ENCODE measurements around the gene LYSMD3.
"Not testable (repeated sequence)": the region's sequence is repeated elsewhere in the genome, so short reads cannot be mapped to it uniquely, and the experiment has no call there.

Gene LYSMD3

DNA sequence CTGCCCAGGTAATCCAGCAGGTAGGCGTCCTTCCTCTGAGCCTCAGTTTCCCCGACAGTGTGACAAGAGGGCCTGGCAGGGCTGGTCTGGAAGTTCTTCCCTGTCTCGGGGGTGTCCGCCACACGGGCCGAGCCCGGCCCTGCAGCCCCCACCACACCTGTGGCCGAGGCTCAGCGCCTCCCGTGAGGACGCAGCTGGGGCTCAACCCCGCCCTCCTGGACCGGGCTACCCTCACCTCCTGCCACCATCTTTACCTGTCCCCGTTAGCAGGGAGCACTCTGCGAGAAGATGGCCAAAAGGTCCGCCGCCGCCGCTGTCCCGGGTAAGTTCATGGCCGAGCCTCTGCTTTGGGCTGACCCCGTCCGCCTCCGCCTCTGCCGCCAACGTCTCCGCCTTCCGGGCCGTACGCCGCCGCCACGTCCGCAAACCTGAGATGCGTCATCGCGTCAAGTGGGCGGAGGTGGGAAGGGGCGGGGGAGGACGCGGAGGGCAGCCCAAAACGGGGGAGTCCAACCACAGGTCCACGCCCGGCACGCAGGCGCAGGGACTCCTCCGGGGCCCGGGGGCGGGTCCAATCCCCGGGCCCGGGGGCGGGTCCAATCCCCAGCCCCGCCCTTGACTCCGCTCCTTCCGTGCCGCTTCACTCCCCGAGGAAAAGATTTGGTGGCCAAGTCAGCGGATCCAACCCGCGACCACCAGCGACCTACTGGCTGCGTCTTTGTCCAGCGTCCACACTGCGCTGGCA lies at the start of gene LYSMD3:
Gene LYSMD3 (minus strand): TSS at position 391 of the 745 bp plus-strand sequence. CDS start 4,295 bp downstream, outside the sequence.
- in situ Hi-C loops (cut with MboI; ENCODE audit: low sequenced_read_pairs) = no loop called here

DNA sequence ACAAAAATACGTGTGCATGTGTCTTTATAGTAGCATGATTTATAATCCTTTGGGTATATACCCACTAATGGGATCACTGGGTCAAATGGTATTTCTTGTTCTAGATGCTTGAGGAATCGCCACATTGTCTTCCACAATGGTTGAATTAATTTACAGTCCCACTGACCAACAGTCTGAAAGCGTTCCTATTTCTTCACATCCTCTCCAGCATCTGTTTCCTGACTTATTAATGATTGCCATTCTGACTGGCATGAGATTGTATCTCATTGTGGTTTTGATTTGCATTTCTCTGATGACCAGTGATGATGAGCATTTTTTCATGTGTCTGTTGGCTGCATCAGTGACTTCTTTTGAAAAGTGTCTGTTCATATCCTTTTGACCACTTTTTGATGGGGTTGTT lies 47.2 kb upstream of the LYSMD3 start:
- in situ Hi-C loops (cut with MboI; ENCODE audit: low sequenced_read_pairs) = not testable (repeated sequence)

DNA sequence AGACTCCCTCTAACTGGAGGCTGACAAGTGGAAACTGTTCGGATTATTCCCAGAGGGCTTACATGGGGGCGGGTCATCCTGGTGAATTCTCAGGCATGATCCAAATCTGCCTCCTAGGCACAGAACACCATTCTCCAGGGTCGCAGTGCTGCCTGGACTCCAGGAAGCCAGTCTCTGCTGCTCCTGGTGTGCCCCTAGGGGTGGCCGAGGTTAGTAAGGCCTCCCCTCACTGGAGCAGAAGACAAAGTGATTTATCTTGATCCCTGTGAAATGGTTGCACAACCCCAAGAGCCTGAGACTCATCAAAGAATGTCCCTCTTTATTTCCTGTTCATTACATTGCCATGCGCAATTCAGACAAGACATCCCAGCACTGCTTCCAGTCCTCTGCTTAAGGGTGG lies 46.3 kb upstream of the LYSMD3 start:
- in situ Hi-C loops (cut with MboI; ENCODE audit: low sequenced_read_pairs) = no loop called here

DNA sequence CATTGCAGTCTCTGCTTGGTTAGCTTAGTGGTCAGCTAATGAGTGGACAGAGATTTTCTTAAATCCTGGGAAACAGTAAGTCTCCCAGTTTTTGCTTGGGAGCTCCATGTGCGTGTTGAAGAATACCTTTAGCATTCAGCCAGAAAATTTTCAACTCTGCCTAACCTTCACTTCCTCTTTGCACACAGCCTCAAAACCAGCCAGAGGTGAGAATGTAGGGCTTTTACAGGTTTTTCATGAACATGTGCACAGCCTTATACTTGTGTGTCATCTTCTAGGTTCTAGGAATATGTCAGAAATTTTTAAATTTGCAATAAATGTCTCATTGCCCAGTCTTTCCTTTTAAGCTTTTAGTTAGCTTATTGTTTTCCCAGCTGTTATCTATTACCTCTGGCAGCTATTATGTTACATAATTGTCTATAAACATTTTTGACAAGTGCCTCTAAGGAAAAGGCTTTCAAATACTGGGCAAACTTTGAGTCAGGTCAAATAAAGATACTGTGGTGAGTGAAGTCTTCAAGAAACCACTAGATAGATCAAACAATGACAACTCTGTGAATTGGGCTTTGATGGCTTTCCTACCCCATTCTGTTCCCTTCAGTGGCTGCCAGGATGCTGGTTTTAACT lies 41.9 kb upstream of the LYSMD3 start:
- in situ Hi-C loops (cut with MboI; ENCODE audit: low sequenced_read_pairs) = no loop called here

DNA sequence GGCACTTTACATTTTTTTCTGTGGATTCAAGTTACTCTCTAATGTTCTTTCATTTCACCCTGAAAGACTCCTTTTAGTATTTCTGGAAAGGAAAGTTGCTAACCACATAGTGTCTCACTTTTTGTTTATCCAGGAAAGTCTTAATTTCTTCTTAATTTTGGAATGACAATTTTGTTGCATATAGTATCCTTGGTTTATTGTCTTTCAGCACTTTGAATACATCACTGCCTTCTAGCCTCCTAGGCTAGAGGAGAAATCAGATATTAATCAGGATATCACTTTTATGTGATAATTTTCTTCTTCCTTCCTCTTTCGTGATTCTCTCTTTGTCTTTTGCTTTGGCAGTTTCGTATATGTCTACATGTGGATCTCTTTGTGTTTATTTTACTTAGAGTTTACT lies 40.6 kb upstream of the LYSMD3 start:
- in situ Hi-C loops (cut with MboI; ENCODE audit: low sequenced_read_pairs) = no loop called here

DNA sequence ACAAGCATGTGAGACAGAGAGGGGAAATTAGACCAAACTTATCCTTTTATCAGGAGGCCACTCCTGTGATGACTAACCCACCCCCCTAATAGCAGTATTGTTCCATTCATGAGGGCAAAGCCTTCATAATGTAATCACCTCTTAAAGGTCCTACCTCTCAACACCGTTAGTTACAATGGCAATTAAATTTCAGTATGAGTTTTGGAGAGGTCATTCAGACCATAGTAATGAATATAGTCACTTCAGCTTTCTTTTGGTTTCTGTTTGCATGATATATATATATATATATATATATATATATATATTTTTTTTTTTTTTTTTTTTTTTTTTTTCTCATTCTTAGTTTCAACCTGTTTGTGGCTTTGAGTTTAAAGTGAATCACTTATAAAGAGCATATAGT lies 39.7 kb upstream of the LYSMD3 start:
- in situ Hi-C loops (cut with MboI; ENCODE audit: low sequenced_read_pairs) = no loop called here

DNA sequence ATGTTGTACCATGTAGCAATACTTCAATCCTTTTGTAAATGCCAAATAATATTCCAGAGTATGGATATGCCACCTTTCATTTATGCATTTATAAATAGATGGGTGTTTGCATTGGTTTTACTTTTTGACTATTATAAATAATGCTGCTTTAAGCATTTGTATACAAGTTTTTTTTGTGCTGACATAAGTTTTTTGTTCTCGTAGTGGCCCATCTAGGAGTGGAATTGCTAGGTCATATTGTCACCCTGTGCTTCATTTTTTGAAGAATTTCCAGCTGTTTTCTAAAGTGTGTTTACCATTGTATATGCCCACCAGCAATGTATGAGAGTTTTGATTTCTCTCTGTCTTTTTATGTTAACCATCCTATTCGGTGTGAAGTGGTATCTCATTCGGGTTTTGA lies 36.1 kb upstream of the LYSMD3 start:
- in situ Hi-C loops (cut with MboI; ENCODE audit: low sequenced_read_pairs) = no loop called here

DNA sequence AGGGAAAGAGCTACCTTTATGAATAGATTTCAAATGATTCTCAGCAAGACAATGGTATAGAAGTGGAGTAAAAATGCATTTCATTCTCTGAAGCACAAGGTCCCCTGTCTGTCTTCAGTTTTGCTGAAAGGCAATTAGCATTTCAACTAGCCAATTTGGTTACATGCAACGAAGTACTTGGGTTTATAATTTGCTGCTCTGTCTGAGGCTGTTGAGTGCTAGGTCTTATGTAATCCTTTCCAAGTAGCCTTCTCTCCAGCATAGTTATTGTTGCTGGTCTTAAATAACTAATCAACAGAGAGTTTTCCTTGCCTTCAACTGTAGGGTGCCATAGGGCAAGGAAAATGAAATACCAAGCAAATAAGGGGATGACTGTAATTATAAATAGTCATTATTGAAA lies 33.7 kb upstream of the LYSMD3 start:
- in situ Hi-C loops (cut with MboI; ENCODE audit: low sequenced_read_pairs) = no loop called here

DNA sequence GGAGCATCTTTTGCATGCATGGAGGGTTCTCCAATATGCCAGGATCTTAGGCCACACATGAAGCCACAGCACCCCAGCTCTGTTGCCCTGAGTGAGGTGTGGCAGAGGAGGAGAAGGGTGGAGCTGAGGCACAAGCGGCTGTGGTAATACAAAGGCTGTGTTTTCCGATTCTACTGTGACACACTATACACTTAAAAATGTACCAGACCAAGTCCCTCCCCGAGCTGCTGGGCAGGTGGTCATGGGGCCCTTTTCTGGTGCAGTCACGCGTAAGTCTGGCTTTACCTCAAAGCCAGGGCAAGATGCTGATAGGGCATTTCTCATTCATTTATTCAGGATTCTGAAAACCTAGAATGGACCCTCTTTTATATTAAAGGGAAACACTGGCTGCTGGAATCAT lies 33.0 kb upstream of the LYSMD3 start:
- in situ Hi-C loops (cut with MboI; ENCODE audit: low sequenced_read_pairs) = no loop called here

DNA sequence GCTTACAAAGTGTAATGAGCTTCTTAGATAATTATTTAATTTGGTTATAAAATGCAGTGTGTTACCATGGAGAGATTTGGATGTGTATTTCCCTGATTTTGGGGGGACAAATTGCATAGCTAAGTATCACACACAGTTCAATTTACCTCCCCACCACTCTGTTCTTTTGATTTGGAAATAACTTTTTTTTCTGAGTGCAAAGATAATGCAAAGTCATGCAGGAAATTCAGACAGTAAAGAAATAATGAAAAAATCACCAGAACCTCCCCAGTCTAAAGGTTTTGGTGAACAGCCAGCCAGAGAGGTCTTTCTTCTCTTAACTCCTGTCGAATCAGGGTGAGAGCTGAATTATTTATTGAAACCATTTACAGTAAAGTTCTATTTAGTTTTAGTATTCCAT lies 32.4 kb upstream of the LYSMD3 start:
- in situ Hi-C loops (cut with MboI; ENCODE audit: low sequenced_read_pairs) = no loop called here

DNA sequence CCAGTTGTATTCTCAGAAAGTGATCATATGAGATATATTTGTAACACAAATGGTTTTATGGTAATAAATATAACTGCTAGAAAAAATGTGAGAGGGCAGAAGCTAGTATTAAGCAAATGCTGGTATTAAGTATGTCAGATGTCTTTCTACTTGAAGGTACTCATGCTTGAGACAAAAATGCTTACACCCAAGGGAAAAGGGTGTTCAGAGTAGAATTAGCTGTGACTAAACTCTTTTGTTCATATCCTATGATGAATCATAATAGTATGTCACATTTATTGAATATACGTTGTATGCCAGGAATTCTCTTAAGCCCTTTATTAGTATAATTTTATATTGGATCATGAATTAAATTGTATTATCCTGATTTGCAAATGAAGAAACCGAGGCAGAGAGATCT lies 31.4 kb upstream of the LYSMD3 start:
- in situ Hi-C loops (cut with MboI; ENCODE audit: low sequenced_read_pairs) = no loop called here

DNA sequence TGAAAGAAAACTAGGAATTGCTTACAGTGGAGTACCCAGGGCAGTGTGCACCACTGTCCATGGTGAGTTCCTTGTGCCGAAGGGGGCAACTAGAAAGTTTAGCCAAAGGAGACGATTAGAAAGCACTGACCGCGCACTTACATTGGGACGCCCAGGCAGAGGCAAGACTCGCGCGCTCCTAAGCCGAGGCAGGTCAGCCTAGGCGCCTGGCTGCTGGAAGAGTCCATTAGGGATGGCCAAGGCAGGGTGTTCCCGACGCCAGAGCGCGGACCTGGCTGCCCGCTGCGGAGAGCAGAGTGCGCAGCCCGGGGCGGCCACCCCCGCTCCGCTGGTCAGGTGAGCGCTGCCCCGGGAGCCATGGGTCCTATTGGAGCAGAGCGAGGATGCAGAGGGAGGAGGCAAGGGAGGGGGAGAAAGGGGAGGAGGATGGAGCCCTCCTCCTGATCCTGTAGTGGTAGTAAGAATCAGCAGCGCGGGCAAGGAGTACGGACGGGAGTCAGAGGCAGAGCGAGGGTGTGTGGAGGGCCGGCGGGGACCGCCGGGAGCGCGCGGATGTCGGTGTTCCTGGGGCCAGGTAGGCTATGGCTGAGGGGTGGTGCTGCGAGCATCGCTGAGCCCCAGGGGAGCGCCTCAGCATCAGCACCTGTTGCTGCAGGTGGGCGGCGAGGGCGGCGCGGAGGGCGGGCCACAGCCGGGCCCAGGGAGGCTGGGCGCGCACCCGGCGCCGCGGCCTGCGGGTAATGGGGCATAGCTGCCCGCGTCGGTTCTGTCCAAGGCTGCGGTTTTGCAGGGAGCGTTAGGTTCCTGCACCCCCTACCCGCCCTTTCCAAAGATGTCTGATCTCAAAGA lies 29.2 kb upstream of the LYSMD3 start, which contains the start of gene ADGRV1:
Gene ADGRV1 (plus strand): TSS at position 454 of the 849 bp plus-strand sequence. CDS start 99 bp downstream, at position 553.
- in situ Hi-C loops (cut with MboI; ENCODE audit: low sequenced_read_pairs) = no loop called here

DNA sequence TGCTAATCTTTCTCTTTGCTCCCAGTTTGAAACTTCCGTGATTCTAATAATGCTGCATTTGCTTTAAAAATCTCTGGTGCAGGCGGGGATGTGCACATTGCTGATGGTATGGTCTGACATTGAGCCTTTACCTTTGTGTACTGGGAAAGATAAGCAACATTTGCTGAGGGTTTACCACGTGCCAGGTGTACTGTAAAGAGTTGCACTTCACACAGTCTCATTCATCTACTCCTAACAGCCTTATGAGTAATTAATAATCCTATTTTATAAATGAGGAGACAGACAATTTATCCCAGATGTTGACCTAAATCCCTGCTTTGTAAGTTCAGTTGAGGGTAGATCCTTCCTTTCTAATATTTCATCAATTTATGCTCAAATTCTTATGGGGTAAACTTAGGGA lies 28.5 kb upstream of the LYSMD3 start:
- in situ Hi-C loops (cut with MboI; ENCODE audit: low sequenced_read_pairs) = no loop called here

DNA sequence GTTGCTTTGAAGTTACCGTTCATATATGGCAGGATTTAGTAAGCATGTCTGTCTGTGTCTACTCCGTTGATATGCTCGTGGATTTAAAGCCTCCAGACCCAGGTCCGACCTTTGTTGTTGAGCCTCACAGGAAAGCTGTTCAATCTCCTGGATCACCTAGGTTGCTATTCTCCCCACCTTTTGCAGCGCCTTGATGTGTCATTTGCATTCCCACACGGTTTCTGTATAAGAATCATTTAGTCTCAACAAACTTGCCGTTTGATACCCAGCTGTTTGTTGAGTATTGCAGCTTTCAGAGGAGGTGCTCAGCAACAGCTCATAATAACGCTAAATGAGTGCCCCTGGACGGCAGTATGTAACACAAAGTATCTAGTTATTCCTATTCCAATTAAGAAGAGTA lies 28.0 kb upstream of the LYSMD3 start:
- in situ Hi-C loops (cut with MboI; ENCODE audit: low sequenced_read_pairs) = no loop called here

DNA sequence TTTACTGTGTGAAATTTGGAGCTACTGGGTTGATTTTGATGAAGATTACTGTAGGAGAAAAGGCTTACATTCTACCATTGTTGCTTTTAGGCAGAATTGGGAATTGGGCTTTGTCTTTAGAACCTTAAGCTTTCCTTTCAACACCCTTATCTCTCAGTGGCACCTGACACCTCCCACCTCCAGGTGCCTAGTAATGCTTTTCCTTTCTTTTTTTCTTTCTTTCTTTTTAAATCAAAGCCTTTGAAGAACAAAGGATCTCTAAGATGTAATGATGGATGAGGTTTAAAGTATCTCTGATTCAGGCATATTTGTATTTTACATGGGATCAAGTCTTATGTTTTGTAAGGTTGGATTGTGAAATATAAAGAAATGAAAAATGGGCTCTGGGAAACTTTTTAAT lies 26.3 kb upstream of the LYSMD3 start:
- in situ Hi-C loops (cut with MboI; ENCODE audit: low sequenced_read_pairs) = no loop called here

DNA sequence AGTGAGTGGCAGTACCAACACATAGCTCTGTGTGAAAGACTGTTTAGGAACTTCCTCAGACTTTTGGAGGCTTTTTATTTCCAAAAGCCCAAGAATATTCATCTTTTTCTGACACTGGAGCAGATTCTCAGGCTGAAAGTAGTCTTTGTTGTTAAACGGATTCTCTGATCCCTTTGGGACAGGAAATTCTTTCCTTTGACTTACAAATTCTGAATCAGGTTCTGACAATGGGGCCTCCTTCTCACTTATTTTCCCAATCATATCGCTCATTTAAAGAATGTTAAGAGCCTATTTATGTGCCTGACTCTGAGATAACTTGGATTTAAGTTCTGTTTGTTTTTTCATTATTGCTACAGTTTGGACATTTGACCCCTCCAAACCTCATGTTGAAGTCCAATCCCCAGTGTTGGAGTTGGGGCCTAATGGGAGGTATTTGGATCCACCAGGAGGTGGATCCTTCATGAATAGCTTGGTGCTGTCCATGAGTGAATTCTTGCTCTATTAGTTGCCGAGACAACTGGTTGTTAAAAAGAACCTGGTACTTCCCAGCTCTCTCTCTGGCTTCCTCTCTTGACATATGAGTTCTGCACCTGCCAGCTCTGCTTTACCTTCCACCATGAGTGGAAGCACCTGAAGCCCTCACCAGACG lies 25.1 kb upstream of the LYSMD3 start:
- in situ Hi-C loops (cut with MboI; ENCODE audit: low sequenced_read_pairs) = no loop called here

DNA sequence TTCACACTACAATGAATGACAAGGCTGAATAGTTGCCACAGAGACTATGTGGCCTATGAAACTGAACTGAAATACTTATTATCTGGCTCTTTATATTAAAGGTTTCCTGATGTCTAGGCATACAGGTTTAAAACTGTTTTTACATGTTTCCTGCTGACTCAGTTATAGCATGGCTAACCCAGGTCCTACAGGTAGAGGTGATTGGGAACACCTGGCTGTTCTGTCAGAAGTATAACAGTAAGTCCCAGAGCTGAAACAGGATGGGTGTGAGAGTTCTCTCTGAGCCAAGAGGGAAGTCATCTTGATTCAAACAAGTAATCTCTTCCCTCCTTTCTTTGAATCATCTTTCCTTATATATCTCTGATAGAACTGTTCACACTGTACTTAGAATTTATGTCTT lies 24.3 kb upstream of the LYSMD3 start:
- in situ Hi-C loops (cut with MboI; ENCODE audit: low sequenced_read_pairs) = no loop called here

DNA sequence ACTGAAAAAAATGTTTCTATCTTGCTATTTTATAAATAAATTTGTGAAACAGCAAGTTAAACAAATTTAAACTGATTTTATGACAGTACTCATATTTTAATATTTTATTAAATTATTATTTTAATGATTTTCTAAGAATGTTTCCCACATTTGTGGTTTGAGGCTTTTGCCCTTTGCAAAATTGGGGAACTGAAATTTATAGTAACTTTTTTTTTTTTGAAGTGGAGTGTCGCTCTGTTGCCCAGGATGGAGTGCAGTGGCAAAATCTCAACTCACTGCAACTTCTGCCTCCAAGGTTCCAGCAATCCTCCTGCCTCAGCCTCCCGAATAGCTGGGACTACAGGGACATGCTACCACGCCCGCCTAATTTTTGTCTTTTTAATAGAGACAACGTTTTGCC lies 22.0 kb upstream of the LYSMD3 start:
- in situ Hi-C loops (cut with MboI; ENCODE audit: low sequenced_read_pairs) = no loop called here

DNA sequence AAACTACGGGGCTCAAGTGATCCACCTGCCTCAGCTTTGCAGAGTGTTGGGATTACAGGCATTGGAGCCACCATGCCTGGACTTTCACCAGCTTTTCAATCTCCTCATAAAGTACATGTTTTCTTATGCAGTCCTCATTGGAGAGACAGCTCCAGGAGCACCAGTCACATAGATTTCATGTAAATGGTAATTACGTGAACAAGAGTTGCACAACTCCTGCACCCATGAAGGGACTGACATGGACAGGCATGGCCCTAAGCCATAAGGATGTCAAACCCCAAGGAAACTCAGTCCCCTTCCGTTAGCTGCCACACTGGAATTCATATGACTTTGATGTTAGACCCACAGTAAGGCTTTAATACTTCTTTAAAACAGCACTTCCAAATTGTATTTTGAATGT lies 21.6 kb upstream of the LYSMD3 start:
- in situ Hi-C loops (cut with MboI; ENCODE audit: low sequenced_read_pairs) = no loop called here

DNA sequence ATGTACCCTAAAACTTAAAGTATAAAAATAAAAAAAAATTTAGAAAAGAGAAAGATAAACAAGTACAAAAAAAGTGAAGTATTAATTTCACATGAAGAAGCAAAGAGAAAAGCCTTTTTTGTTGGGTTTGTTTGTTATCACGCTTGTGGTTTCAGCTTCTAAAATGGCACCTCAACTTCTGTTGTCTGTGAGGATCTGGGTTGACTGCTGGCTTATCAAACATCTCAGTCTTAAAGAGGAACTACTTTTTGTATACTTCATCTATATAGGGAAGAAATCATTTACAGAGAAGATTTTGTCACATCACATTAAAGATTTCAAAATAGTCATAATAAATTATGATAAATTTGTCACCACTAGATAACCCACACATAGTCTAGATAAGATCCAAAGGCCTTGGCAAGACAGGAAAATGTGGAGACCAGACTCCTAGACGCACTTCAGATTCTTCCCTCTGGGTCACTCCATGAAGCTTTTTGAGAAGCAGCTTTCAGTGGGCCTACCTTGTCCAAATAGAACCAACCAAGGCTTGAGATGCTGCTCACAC lies 20.4 kb upstream of the LYSMD3 start:
- in situ Hi-C loops (cut with MboI; ENCODE audit: low sequenced_read_pairs) = no loop called here

DNA sequence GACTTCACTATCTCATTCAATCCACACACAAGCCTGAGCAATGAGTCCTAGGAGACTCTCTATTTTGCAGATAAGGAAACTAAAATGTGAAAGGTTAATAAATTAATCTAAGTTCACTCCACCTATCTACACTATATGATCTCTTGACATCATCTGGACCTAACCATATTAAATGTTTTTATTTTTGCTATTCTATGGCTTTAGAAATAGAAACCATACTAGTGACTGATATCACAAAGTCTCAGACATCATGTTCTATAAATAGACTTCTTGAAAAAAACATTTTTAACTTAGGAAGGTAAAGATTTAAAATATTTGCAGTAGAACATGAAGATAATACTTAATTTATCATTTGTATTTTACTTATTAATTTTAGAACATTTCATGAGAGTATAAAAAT lies 19.8 kb upstream of the LYSMD3 start:
- in situ Hi-C loops (cut with MboI; ENCODE audit: low sequenced_read_pairs) = no loop called here
